SH-SY5Y (cell line): ENCODE measurements around the gene CHTF18.

Experiments
- GATA2 ChIP-seq: IDR thresholded peaks from 2 replicates; pipeline ENCODE4 v1.6.1; 2011; ENCODE audit warnings: mild to moderate bottlenecking, low read depth, low read length
- GATA3 ChIP-seq: IDR thresholded peaks from 2 replicates; pipeline ENCODE4 v1.6.1; 2011; ENCODE audit warnings: low read depth, mild to moderate bottlenecking, low read length, moderate library complexity

Gene CHTF18

GRCh38 chr16:788399-789126, at the start of gene CHTF18:
Gene CHTF18 (plus strand): TSS chr16:788620. CDS start chr16:788685, 65 bp downstream.
- TF ChIP-seq GATA3 (no peak), GATA2 (no peak)

DNA sequence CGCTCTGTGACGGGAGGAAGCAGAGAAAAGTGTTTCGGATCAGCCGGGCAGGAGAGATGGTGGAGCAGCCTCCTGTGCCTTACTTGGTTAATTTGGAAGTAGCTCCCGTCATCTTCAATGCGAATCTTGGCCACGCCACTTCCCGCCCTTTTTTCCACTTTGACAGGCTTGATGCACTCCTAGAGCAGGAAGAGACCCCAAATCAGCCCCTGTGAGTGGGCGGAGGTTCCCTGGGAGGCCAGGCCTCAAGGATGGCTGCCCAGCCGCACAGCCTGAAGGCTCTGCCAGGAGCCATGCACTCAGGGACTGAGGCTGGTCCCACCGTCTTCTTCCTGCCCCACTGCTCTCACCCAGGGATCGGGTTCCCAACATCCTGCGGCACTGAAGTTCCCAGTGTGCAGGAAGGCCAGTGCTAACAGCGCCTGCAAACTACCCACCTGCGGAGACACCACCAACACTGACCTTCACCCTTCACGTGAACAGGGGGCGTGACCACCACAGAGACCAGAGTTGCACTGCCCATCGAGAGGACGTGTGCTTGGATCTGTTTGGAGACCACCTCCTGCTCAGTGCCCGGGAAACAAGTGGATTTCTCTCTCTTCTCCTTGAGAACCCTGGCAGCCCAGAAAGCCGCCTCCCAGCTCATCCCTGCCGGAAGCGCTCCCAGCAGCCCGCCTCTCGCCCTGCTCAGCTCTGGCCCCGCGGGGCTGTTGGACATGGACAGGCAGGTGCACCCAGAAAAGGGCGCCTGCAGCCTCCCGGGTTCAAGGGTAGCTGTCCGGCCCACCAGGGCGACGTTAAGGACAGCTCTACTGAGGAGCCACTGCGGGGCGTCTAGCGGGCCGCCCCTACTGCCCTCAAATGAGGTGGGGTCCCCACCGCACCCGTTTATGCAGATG, 48.6 kb upstream of the CHTF18 start:
- TF ChIP-seq GATA3 = no peak
- no peak for TF ChIP-seq GATA2

GRCh38 chr16:740459-740763, 48.0 kb upstream of the CHTF18 start:
- no peak for TF ChIP-seq GATA2
- no peak for TF ChIP-seq GATA3

- TF ChIP-seq GATA2 (no peak), GATA3 (no peak)
Measured at GRCh38 chr16:740764-741505, 47.5 kb upstream of the CHTF18 start, which contains the start of gene CIAO3. Gene CIAO3 (minus strand): TSS chr16:740997. CDS start chr16:740985, 12 bp downstream.

GRCh38 chr16:741986-742629, 46.3 kb upstream of the CHTF18 start:
- no peak for TF ChIP-seq GATA3
- no peak for TF ChIP-seq GATA2

- TF ChIP-seq GATA2 (no peak), GATA3 (no peak)
Measured at GRCh38 chr16:743794-744500, 44.5 kb upstream of the CHTF18 start.

- TF ChIP-seq GATA2 (no peak), GATA3 (no peak)
Measured at GRCh38 chr16:745739-746138, 42.7 kb upstream of the CHTF18 start.

GRCh38 chr16:746637-747036, 41.8 kb upstream of the CHTF18 start:
- no peak for TF ChIP-seq GATA3
- TF ChIP-seq GATA2 = no peak

DNA sequence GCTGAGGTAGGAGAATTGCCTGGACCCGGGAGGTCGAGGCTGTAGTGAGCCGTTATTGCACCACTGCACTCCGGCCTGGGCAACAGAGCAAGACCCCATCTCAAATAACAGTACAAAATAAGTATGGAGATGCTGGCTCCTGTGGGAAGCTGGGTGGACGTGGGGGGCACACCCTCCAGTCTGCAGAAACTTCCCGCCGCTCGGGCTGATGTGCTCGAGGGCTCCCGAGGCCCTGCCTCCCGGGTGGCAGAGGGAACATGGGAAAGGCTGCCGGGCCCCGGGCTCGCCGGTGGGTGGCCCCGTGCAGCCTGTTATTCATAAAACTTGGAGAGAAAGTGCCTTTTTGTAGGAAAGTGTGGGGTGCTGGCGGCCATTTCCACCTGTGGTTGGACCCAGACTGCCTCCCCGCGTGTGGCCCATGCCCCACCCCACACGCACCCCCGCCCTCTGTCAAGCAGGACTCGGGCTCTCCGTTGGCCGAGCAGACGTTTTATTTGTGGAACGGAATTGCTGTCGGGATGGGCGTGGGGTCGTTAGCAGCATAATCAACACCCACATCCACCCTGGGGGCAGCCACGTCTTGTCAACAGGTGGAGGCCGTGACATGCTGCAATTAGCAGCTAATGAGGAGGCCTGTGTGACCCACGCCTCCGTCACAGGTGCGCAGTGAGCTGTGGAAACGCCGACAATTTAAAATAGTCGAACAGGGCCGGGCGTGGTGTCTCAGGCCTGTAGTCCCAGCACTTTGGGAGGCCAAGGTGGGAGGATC, 40.3 kb upstream of the CHTF18 start:
- TF ChIP-seq GATA3 = no peak

DNA sequence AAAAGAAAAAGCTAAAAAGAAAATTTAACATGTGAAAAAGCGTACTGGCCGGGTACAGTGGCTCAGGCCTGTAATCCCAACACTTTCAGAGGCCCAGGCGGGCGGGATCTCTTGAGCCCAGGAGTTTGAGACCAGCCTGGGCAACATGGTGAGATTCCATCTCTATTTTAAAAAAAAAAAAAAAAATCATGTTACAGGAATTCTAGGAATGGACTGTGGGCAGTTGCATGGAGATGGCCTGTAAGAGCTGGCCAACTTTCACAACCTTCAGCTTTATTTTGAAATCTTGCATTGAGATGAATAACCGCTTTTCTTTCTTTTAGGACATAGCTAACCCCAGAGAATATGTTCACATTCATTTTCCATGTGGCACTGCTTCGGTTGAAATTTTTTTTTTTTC, 39.4 kb upstream of the CHTF18 start:
- TF ChIP-seq GATA3 (no peak), GATA2 (no peak)

DNA sequence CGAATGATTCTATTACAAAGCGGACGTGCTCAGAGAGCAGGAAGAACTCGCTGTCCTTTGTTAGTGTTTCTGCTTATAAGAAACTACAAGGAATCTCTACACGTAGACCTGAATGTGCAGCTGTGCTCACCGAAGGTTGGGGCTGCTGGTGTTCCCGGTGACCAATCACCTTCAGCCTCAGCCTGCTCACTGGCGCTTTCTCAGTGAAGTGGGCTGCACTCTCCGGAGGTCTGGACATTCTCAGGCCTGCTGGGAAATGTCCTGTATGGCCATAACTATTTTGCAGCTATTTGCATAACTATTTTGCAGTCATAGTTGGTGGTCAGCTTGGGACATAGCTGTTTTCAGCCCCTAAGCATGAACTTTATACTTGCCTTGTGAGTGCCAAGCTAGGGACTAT, 37.9 kb upstream of the CHTF18 start:
- no peak for TF ChIP-seq GATA3
- TF ChIP-seq GATA2 = no peak

GRCh38 chr16:751152-752006, 37.0 kb upstream of the CHTF18 start:
- TF ChIP-seq GATA3 (no peak), GATA2 (no peak)

DNA sequence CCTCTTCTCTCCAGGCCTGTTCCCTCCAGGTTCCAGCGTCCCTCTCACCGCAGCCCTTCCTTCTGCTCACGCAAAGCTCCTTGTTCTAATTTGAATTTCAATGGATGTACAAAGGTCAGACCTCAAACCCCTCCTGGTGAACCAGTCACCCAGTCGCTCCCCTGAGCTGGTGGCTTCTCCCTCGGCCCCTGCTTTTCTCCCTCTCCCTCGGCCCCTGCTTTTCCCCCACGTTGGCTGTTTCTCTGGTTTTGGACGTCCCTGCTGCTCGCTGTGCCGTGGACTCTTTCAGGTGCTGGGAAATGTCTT, 36.5 kb upstream of the CHTF18 start:
- TF ChIP-seq GATA3 (no peak), GATA2 (no peak)
